HG02571 (cell line): Measurements from ENCODE around the gene ROBO4.

Experiments used
- ATAC-seq: cut with Tn5 transposase; IDR thresholded peaks from one replicate; pipeline ENCODE4 v1.9.1; 2021; ENCODE audit warnings: mild to moderate bottlenecking, moderate library complexity; ENCODE audit not compliant: unreplicated experiment

ROBO4 gene

GRCh38 chr11:124875401-124875800, 22.3 kb downstream of the ROBO4 start:
- no peak for ATAC-seq

DNA sequence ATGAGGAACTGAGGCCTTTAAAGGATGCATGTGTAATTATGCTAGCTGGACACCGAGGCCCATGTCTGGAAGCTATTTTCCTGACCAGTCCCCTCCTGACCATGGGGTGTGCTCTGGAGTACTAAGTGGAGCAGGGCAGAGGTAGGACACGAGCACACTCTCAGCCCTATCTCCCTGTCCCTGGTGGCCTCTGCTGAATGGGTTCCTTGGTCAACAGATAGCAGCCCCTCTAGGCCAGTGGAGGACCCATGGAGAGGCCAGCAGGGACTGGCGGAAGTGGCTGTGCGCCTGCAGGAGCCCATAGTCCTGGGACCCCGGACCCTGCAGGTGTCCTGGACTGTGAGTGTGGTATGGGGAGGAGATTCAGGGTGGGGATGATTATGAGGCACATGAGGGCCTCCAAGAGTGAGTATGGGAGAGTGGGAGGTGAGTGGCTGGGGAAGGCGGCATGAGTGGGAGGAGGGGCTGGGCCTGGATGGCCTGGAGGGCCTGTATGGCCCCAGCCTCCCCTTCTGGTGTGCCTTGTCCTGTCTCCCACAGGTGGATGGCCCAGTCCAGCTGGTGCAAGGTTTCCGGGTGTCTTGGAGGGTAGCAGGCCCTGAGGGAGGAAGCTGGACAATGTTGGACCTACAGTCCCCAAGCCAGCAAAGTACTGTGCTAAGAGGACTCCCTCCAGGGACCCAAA, 23.0 kb downstream of the ROBO4 start:
- ATAC-seq, result no peak

DNA sequence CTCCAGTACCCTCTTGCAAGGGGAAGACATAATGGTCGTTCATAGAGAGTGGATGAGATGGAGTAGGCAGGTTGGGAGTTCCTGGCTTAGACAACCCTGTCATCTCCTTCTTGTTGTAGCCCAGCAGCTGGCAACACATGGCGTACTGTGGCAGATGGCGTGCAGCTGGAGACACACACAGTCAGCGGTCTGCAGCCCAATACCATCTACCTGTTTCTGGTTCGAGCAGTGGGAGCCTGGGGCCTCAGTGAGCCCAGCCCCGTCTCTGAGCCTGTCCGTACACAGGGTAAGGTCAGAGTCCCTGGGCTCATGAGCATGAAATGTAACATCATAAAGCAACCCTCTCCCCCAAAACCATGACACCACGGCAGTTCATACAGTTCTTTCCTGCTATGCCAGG, 23.7 kb downstream of the ROBO4 start:
- no peak for ATAC-seq

DNA sequence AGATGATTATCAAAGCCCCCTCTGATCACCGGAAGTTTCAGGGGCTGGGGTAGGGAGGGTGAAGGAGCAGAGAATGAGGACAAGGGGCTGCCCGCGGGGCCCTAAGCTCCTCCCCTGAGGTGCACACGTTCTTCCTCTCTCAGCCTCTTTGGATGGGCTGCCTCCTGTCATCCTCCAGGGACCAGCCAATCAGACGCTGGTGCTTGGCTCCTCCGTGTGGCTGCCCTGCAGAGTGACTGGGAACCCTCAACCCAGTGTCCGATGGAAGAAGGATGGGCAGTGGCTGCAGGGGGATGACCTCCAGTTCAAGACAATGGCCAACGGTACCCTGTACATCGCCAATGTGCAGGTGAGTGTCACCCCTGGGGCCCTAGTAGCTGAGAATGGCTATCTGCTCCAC, 24.9 kb downstream of the ROBO4 start:
- ATAC-seq, result no peak

- ATAC-seq, result no peak
These were observed 25.4 kb downstream of the ROBO4 start for GRCh38 chr11:124872280-124872679.

DNA sequence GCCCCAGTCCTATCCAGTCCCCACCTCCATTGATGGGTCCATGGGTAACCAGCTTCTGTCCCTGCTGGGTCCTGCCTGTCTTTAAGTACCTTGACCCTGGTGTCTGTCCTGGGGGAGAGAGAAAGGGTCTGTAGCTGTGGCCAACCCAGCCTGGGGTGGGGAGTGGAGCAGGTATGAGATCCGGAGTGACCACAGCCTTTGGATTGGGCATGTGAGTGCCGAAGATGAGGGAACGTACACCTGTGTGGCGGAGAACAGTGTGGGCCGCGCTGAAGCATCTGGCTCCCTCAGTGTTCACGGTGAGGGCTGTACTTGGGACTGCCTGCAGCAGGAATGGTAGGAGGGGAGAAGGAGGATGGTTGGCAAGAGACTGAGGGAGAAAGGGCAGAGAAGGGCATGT, 27.2 kb downstream of the ROBO4 start:
- no peak for ATAC-seq

DNA sequence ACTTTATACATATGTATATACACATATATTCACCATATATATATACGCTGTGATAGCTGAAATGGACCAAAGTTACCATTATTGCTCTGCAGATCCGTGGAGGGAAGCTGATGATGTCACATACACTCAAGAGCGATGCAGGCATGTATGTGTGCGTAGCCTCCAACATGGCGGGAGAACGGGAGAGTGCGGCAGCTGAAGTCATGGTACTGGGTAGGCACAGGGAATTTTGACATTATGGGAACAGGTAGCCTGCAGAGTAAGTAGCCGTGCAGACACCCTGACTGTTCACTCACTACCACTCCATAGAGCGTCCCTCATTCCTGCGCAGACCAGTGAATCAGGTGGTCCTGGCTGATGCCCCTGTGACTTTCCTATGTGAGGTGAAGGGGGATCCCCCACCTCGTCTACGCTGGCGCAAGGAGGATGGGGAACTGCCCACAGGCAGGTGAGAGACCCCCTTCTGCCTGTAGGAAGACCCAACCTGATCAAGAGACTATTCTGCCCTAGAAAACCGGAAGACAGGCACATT, 27.7 kb downstream of the ROBO4 start:
- ATAC-seq, result no peak

DNA sequence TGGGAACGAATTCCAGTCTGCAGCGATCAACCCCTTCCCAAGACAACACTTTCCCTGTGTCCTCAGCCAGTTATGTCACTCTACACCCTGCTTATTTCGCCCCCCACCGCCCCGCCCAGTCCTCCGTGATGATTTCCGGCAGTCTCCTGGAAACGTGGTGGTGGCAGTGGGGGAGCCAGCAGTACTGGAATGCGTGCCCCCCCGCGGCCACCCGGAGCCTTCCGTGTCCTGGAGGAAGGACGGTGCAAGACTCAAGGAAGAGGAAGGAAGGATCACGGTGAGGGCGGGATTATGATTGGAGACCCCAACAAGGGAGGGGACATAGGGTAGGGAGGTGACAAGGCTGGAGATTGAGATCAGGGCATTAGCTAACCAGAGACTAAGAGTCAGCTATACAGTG, 28.3 kb downstream of the ROBO4 start:
- no peak for ATAC-seq

DNA sequence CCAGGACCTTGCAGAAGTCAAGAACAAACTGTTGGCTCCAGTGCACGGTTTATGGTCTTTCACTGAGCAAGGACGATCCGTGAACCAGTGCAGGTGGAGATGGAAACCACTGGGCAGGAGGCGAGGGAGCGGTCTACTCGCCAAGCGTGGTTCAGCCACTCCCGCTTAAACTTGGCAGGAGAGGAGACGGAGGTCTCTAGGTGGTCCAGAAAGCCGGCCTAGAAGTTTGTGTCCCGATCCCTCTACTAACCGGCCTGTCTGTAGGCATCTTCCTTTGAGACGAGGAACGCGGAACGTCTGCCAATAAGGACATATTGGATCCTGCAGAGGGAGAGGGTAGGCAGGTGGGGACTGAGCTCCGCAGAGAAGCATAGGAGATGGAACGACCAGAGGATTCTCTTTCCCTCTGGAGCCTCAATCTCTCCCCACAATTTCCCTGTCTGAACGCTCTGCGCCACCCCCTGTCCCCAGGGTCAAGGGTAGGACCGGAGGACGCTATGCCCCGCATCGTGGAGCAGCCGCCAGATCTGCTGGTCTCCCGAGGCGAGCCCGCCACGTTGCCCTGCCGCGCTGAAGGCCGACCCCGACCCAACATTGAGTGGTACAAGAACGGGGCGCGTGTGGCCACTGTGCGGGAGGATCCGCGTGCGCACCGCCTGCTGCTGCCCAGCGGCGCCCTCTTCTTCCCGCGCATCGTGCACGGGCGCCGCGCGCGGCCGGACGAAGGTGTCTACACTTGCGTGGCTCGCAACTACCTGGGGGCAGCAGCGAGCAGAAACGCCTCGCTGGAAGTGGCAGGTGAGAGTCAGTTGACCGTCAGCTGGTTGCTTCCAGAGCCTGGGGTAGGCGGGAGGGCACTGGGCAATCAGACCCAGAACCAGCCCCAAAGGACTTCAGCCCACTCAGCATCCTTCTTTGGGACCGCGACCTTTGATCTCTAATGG, 29.1 kb downstream of the ROBO4 start:
- no peak for ATAC-seq

- ATAC-seq, result no peak
These were observed 30.0 kb downstream of the ROBO4 start for GRCh38 chr11:124867700-124868099.

GRCh38 chr11:124865902-124866851, 31.5 kb downstream of the ROBO4 start:
- peak; percentile 57 for ATAC-seq

DNA sequence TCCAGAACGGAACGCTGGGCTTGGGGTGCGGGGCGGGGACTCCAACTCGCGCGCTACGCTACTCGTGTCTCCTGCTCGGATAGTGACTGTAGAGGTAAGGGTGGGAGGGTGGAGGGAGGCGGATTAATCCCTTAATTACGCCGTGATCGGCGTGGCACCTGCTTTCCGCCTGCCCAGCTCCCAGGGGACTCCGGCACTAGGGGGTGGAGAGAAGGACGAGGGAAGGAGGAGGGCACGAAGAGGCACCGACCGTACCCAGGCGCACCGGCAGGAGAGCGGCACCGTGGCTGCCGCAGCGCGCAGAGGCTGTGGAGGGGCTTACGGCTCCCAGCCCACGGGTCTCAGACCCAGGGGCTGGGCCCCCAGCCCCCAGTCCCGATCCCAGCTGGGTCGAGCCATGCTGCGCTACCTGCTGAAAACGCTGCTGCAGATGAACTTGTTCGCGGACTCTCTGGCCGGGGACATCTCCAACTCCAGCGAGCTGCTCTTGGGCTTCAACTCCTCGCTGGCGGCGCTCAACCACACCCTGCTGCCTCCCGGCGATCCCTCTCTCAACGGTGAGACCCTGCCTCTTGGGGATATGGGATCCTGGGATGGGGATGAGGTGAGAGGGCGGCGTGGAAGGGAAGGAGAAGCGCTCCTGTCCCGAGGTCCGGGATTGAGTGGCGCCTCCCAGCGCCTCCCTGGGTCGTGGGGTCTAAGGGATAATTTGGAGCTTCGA, 32.3 kb downstream of the ROBO4 start, which contains the start of gene ROBO3:
Gene ROBO3, plus strand, starts transcription at position 252 of the 721 bp plus-strand sequence. Its CDS starts 146 bp downstream, at position 398.
- no peak for ATAC-seq

DNA sequence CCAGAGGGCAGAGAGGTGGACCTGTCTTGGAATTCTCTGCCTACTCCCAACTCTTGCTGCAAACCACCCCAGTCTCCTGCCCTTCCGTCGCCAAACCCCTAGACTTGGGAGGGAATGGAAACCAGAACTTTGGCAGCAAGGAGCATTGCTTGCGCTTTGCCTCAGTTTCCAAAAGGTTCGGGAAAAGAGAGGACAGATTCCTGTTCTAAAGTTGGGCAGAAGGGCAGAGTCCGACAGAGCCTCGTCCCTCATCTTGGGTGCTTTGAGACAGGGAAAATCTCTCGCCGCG, 32.8 kb downstream of the ROBO4 start:
- no peak for ATAC-seq

GRCh38 chr11:124864176-124864891, 33.3 kb downstream of the ROBO4 start:
- no peak for ATAC-seq

DNA sequence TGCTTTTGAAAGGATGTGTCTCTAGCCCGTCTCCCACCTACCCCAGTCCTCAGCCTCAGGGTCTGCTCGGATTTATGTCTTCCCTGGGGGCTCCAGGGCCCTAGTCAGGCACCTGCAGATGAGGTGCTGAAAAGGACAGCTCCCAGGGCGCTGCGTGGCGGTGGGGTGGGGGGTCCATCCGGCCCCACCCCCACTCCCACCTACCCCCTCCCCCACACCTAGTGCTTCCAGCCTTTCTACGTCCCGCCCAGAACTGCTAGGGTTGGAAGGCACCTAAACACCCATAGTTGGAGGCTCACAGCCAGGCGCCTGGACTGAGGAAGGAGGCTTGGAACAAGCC, 33.9 kb downstream of the ROBO4 start:
- ATAC-seq, result no peak

- no peak for ATAC-seq
These were observed 34.4 kb downstream of the ROBO4 start for GRCh38 chr11:124863137-124863825.

- no peak for ATAC-seq
These were observed 36.0 kb downstream of the ROBO4 start for GRCh38 chr11:124861670-124862069.

DNA sequence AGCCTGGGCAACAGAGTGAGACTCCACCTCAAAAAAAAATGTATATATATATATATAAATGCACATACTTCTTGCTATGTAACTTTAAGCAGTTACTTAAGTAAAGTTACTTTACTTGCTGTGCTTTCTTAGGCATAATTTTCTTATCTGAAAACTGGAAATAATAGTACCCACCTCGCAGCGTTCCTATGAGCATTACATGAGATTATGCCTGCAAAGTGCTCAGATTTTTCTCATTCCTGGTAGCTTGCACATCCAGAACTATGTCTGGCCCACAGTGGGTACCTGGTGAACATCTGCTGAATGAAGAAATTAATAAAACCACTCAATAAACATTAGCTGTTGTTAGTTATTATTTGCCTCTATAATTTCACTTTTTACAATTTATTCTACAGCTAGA, 38.5 kb downstream of the ROBO4 start:
- no peak for ATAC-seq

- ATAC-seq, result no peak
These were observed 51.5 kb downstream of the ROBO4 start for GRCh38 chr11:124846070-124846673.
